ENCODE results near the gene RAB3B. TPM values are rescaled to one million over a fixed set of nuclear protein-coding genes. Genes with fewer than 3 reads are reported as not detected.
"Not testable (repeated sequence)": the region's sequence is repeated elsewhere in the genome, so short reads cannot be mapped to it uniquely, and the experiment has no call there.

RAB3B gene
- total RNA-seq, 1 experiment from 2014 or later = not detected

DNA sequence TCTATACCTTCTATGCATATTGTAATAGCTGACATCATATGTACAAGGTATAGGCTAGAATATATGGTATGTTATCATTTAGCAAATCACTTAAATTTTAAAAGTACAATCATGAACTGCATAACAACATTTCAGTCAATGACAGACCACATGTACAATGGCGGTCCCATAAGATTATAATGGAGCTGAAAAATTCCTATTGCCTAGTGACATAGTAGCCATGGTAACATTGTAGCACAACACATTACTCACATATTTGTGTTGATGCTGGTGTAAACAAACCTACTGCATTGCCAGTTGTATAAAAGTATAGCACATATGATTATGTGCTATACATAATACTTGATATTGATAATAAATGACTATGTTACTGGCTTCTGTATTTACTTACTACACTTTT is 8.9 kb downstream of the RAB3B start:
- H3K4me3 ChIP-seq (ENCODE audit: low read length) = no peak overlapping the region
- H4K20me1 ChIP-seq (ENCODE audit: insufficient read depth, low read depth, low read length) = no peaks in the 10 kb centered on the region
- no peak overlapping the region for H3K9ac ChIP-seq (ENCODE audit: low read length)
- no peak overlapping the region for H3K27ac ChIP-seq (ENCODE audit: low read length)
- no peak for DNase-seq
- no peaks in the 10 kb centered on the region for H3K9me3 ChIP-seq (ENCODE audit: low read length)
- H3K4me2 ChIP-seq (ENCODE audit: low read depth, low read length, poor library complexity, severe bottlenecking) = no peak overlapping the region
- H3K4me1 ChIP-seq (ENCODE audit: low read length) = no peaks in the 10 kb centered on the region
- H3K36me3 ChIP-seq (ENCODE audit: insufficient read depth, low read length) = no peaks in the 10 kb centered on the region
- H3K27me3 ChIP-seq (ENCODE audit: low read length) = no peaks in the 10 kb centered on the region
- no peak overlapping the region for H2AFZ ChIP-seq (ENCODE audit: low read length)
- no peaks in the 10 kb centered on the region for H3K79me2 ChIP-seq (ENCODE audit: low read length)
- H3K9me2 ChIP-seq (replicated peaks; ENCODE audit: insufficient read depth, low read length) = no peaks in the 10 kb centered on the region

DNA sequence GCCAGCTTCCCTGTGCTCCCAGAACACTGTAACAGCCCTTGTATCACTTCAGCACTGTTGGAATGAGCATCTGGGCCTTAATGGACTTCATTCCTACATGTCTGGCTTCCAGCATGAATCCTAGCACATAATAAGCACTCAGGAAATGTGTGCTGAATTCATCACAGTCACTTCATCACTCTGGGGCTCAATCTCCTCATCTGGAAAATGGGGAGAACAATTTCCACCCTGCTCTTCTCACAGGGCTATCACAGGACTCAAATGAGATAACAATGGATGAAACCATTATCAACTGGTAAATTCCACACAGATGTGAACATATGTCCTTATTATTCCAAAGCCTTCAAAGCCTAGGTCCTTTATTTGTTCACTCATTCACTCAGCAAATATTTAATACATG is 12.4 kb downstream of the RAB3B start:
- no peaks in the 10 kb centered on the region for H4K20me1 ChIP-seq (ENCODE audit: insufficient read depth, low read depth, low read length)
- H3K4me1 ChIP-seq (ENCODE audit: low read length) = peaks cover 4% of the 10 kb centered on the region
- no peaks in the 10 kb centered on the region for H3K36me3 ChIP-seq (ENCODE audit: insufficient read depth, low read length)
- H3K4me2 ChIP-seq (ENCODE audit: low read depth, low read length, poor library complexity, severe bottlenecking) = no peak overlapping the region
- H3K9me2 ChIP-seq (replicated peaks; ENCODE audit: insufficient read depth, low read length) = no peaks in the 10 kb centered on the region
- H3K9ac ChIP-seq (ENCODE audit: low read length) = no peak overlapping the region
- no peaks in the 10 kb centered on the region for H3K9me3 ChIP-seq (ENCODE audit: low read length)
- H3K4me3 ChIP-seq (ENCODE audit: low read length) = no peak overlapping the region
- H3K79me2 ChIP-seq (ENCODE audit: low read length) = no peaks in the 10 kb centered on the region
- no peak overlapping the region for H3K27ac ChIP-seq (ENCODE audit: low read length)
- no peak overlapping the region for H2AFZ ChIP-seq (ENCODE audit: low read length)
- DNase-seq = no peak
- no peaks in the 10 kb centered on the region for H3K27me3 ChIP-seq (ENCODE audit: low read length)

DNA sequence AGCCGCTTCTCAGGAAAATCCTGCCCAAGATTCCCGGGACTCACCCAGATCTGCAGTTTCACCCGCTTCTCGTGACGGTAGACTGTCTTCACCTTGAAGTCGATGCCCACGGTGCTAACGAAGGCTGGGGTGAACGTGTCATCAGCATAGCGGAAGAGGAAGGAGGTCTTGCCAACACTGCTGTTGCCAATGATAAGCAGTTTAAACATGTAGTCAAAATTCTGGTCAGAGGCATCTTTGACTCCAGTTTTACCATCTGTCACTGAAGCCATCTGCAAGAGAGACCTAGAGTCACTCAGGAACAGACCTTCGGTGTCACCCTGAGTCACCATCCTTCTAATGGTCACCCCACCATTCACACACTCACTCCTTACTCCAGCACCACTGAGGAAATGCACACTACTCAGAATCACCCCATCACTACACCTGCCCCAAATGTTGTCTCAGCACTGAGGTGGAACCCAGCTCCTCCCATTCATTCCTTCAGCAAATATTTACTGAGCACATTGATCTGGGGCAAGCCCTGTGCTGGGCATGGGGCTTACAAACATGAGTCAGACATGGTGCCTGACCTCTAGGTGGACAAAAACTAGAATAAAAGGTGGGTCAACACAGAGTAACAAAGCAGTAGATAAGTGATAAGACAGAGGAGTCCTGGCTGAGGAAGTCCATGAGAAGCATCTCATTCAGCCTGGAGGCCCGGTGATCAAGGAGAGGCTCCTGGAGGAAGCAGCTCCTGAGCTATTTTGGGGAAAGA is 13.5 kb downstream of the RAB3B start:
- DNase-seq = no peak
- no peaks in the 10 kb centered on the region for H4K20me1 ChIP-seq (ENCODE audit: insufficient read depth, low read depth, low read length)
- no peak overlapping the region for H3K27ac ChIP-seq (ENCODE audit: low read length)
- no peaks in the 10 kb centered on the region for H3K36me3 ChIP-seq (ENCODE audit: insufficient read depth, low read length)
- H3K4me3 ChIP-seq (ENCODE audit: low read length) = no peak overlapping the region
- H3K9me2 ChIP-seq (replicated peaks; ENCODE audit: insufficient read depth, low read length) = no peaks in the 10 kb centered on the region
- no peaks in the 10 kb centered on the region for H3K27me3 ChIP-seq (ENCODE audit: low read length)
- H3K9ac ChIP-seq (ENCODE audit: low read length) = no peak overlapping the region
- H3K79me2 ChIP-seq (ENCODE audit: low read length) = no peaks in the 10 kb centered on the region
- no peak overlapping the region for H3K4me2 ChIP-seq (ENCODE audit: low read depth, low read length, poor library complexity, severe bottlenecking)
- peaks cover 4% of the 10 kb centered on the region for H3K4me1 ChIP-seq (ENCODE audit: low read length)
- no peaks in the 10 kb centered on the region for H3K9me3 ChIP-seq (ENCODE audit: low read length)
- H2AFZ ChIP-seq (ENCODE audit: low read length) = no peak overlapping the region

DNA sequence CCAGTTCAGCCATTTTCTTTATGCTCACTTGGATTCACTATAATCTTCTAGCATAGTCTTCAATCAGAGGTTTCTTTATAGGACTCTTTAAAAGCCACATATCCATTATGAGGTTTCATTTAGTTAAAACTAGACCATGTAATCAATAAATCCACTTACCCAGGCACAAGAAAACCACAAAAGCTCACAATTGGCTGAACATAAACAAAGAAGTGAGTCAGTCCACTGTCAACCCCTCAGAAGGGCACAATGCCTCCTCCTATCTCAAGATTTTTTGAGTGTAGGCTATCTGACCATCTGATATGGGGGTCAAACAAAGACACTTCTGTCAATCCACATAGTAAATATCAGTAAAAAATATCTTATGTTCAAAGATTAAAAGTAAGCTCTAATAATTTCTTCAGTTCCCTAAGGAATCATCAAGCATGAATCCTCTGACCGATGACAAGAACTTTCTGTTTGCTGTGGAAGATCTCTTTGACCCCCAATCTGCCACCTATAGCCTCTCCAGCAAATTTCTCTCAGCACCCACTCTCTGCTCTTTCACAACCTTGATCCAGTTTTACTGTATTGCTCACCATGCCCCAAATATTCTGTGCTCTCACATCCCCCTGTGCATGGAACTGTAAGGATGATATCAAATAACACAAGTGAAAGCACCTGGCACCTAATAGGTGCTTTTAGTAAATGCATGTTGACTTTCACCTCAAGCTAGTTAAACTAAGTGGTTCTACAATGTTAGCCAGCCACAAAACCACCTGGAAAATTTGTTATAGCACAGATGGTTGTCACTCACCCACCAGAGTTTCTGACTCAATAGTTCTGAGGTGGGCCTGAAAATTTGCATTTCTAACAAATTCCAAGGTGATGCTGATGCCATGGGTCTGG is 16.7 kb downstream of the RAB3B start:
- H3K27me3 ChIP-seq (ENCODE audit: low read length) = no peaks in the 10 kb centered on the region
- no peak overlapping the region for H3K4me2 ChIP-seq (ENCODE audit: low read depth, low read length, poor library complexity, severe bottlenecking)
- no peaks in the 10 kb centered on the region for H3K79me2 ChIP-seq (ENCODE audit: low read length)
- no peaks in the 10 kb centered on the region for H4K20me1 ChIP-seq (ENCODE audit: insufficient read depth, low read depth, low read length)
- H3K9me3 ChIP-seq (ENCODE audit: low read length) = no peaks in the 10 kb centered on the region
- H3K4me1 ChIP-seq (ENCODE audit: low read length) = peaks cover 4% of the 10 kb centered on the region
- H3K9ac ChIP-seq (ENCODE audit: low read length) = no peak overlapping the region
- H3K36me3 ChIP-seq (ENCODE audit: insufficient read depth, low read length) = no peaks in the 10 kb centered on the region
- no peak for DNase-seq
- no peak overlapping the region for H2AFZ ChIP-seq (ENCODE audit: low read length)
- H3K4me3 ChIP-seq (ENCODE audit: low read length) = no peak overlapping the region
- no peaks in the 10 kb centered on the region for H3K9me2 ChIP-seq (replicated peaks; ENCODE audit: insufficient read depth, low read length)
- H3K27ac ChIP-seq (ENCODE audit: low read length) = no peak overlapping the region

DNA sequence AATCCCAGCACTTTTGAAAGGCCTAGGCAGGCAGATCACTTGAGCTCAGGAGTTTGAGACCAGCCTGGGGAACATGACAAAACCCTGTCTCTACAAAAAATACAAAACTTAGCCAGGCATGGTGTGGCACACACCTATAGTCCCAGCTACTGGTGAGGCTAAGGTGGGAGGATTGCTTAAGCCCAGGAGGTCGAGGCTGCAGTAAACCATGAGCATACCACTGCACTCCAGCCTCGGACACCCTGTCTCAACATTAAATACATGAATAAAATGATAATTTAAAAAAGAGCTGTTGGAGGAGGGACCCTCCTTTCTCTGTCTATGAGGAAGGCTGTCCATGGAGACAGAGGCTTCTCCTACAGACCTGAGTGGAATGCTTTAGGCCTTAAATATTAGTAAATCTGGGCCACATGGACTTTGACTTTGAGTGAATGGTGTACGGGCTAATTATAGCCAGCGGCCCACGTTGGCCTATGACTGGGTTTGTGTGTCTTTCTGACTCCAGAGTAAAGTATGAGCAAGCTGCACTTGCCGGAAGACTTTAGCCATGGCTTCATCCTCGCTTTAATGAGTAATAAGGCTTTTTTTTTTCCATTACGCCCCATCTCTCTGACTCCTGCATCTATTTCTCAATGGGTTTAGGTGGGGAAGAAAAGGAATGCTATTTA is 21.3 kb downstream of the RAB3B start:
- Histone ChIP-seq H3K9me3 (ENCODE audit: low read length) (no peaks in the 10 kb centered on the region), H3K9ac (ENCODE audit: low read length) (no peak overlapping the region), H3K27me3 (ENCODE audit: low read length) (no peaks in the 10 kb centered on the region), H3K36me3 (ENCODE audit: insufficient read depth, low read length) (no peaks in the 10 kb centered on the region), H3K27ac (ENCODE audit: low read length) (no peak overlapping the region), H3K4me1 (ENCODE audit: low read length) (peaks cover under 1% of the 10 kb centered on the region; the same call in 1 of the 2 replicates), H3K4me3 (ENCODE audit: low read length) (no peak overlapping the region), H2AFZ (ENCODE audit: low read length) (no peak overlapping the region), H3K9me2 (replicated peaks; ENCODE audit: insufficient read depth, low read length) (no peaks in the 10 kb centered on the region), H3K79me2 (ENCODE audit: low read length) (no peaks in the 10 kb centered on the region), H4K20me1 (ENCODE audit: insufficient read depth, low read depth, low read length) (no peaks in the 10 kb centered on the region), H3K4me2 (ENCODE audit: low read depth, low read length, poor library complexity, severe bottlenecking) (no peak overlapping the region)
- no peak for DNase-seq

DNA sequence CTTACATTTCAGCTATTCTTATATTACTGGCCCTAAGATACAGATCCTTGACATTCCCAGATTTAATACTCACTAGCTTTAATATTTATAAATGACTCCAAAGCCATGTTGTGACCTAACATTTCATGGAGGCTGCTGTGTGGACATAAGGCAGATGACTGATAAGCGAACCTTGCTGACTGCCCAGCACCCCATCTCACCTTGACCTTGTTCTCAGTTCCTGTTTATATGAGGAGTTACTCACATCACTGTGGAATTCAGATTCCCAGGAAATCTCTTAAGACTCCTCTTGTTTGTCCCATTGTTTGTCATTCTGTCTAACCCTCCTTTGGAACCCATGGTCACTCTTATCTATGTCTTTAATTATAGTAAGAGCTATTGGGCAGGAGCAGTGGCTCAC is 21.9 kb downstream of the RAB3B start:
- Histone ChIP-seq H3K79me2 (ENCODE audit: low read length) (no peaks in the 10 kb centered on the region), H3K4me2 (ENCODE audit: low read depth, low read length, poor library complexity, severe bottlenecking) (no peak overlapping the region), H3K9me3 (ENCODE audit: low read length) (no peaks in the 10 kb centered on the region), H3K27me3 (ENCODE audit: low read length) (no peaks in the 10 kb centered on the region), H3K9me2 (replicated peaks; ENCODE audit: insufficient read depth, low read length) (no peaks in the 10 kb centered on the region), H3K27ac (ENCODE audit: low read length) (no peak overlapping the region), H3K4me1 (ENCODE audit: low read length) (peaks cover 6% of the 10 kb centered on the region), H4K20me1 (ENCODE audit: insufficient read depth, low read depth, low read length) (no peaks in the 10 kb centered on the region), H3K4me3 (ENCODE audit: low read length) (no peak overlapping the region), H2AFZ (ENCODE audit: low read length) (no peak overlapping the region), H3K9ac (ENCODE audit: low read length) (no peak overlapping the region), H3K36me3 (ENCODE audit: insufficient read depth, low read length) (no peaks in the 10 kb centered on the region)
- DNase-seq = no peak

DNA sequence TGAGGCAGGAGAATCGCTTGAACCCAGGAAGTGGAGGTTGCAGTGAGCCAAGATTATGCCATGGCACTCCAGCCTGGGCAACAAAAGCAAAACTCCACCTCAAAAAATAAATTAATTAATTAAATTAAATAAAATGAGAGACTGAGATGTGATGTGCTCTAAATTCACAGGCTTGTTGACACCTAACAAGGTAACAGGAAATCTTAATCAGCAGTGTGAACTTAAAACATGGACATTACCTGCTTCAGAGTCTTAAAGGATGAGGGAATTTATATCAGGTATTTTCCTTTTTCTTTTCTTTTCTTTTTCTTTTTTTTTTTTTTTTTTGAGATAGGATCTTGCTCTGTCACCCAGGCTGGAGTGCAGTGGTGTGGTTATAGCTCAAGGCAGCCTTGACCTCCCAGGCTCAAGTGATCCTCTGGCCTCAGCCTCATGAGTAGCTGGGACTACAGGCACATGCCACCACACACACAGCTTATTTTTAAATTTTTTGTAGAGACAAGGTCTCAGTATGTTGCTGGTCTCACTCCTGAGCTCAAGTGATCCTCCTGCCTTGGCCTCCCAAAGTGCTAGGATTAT is 23.2 kb downstream of the RAB3B start:
- H3K9ac ChIP-seq (ENCODE audit: low read length); H3K27me3 ChIP-seq (ENCODE audit: low read length); H3K4me2 ChIP-seq (ENCODE audit: low read depth, low read length, poor library complexity, severe bottlenecking); H4K20me1 ChIP-seq (ENCODE audit: insufficient read depth, low read depth, low read length); DNase-seq; H3K27ac ChIP-seq (ENCODE audit: low read length); H3K4me3 ChIP-seq (ENCODE audit: low read length); H3K79me2 ChIP-seq (ENCODE audit: low read length); H3K9me3 ChIP-seq (ENCODE audit: low read length); H2AFZ ChIP-seq (ENCODE audit: low read length); H3K36me3 ChIP-seq (ENCODE audit: insufficient read depth, low read length); H3K9me2 ChIP-seq (replicated peaks; ENCODE audit: insufficient read depth, low read length): not testable (repeated sequence)
- peaks cover 12% of the 10 kb centered on the region for H3K4me1 ChIP-seq (ENCODE audit: low read length)

DNA sequence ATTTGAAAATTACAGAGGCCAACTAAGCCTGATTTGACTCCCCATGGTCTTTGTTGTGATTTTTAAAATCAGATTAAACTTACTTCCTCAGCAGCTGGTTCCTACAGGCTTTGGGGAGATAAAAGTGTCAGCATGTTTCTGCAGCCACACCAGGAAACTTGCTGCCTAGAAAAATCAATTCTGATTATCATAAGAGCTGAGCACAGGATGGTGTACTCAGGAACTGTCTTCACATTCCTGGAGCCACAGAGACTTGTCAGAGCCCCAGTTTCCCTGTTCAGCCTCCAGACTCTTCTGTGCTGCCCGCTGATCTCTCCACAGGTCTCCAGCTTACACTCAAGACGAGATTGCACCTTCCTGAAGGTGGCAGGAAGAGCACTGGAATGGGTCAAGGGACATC is 23.9 kb downstream of the RAB3B start:
- DNase-seq = no peak
- H3K9me3 ChIP-seq (ENCODE audit: low read length) = no peaks in the 10 kb centered on the region
- no peak overlapping the region for H3K27ac ChIP-seq (ENCODE audit: low read length)
- H3K27me3 ChIP-seq (ENCODE audit: low read length) = no peaks in the 10 kb centered on the region
- no peak overlapping the region for H3K4me2 ChIP-seq (ENCODE audit: low read depth, low read length, poor library complexity, severe bottlenecking)
- no peaks in the 10 kb centered on the region for H3K36me3 ChIP-seq (ENCODE audit: insufficient read depth, low read length)
- H3K79me2 ChIP-seq (ENCODE audit: low read length) = no peaks in the 10 kb centered on the region
- no peak overlapping the region for H2AFZ ChIP-seq (ENCODE audit: low read length)
- peaks cover 12% of the 10 kb centered on the region for H3K4me1 ChIP-seq (ENCODE audit: low read length)
- no peak overlapping the region for H3K9ac ChIP-seq (ENCODE audit: low read length)
- H3K9me2 ChIP-seq (replicated peaks; ENCODE audit: insufficient read depth, low read length) = no peaks in the 10 kb centered on the region
- H3K4me3 ChIP-seq (ENCODE audit: low read length) = no peak overlapping the region
- no peaks in the 10 kb centered on the region for H4K20me1 ChIP-seq (ENCODE audit: insufficient read depth, low read depth, low read length)
